ENCODE measurements around the gene GBGT1.
A peak's percentile ranks its signal among the peaks of the same experiment; 100 is the strongest.
"Not testable (repeated sequence)": the region's sequence is repeated elsewhere in the genome, so short reads cannot be mapped to it uniquely, and the experiment has no call there.

GBGT1 gene

GRCh38 chr9:133163504-133164172 is at the start of gene GBGT1:
GBGT1 (minus strand) TSS chr9:133163914; CDS start chr9:133162412, 1,502 bp downstream.
- DNase-seq, result peak in 8 of 14 donors; percentile 11 to 67 (median 37)

- no peak for DNase-seq
Measured at GRCh38 chr9:133210609-133211008, 46.9 kb upstream of the GBGT1 start.

GRCh38 chr9:133210202-133210532 is 46.5 kb upstream of the GBGT1 start:
- no peak for DNase-seq

GRCh38 chr9:133209327-133210201 is 45.9 kb upstream of the GBGT1 start:
- DNase-seq, result not testable (repeated sequence)

GRCh38 chr9:133208880-133209300 is 45.2 kb upstream of the GBGT1 start, which contains the start of gene OBP2B:
OBP2B (minus strand) TSS chr9:133209250; CDS start chr9:133209199, 51 bp downstream.
- not testable (repeated sequence) for DNase-seq

- not testable (repeated sequence) for DNase-seq
Measured at GRCh38 chr9:133208171-133208879, 44.6 kb upstream of the GBGT1 start.

- no peak for DNase-seq
Measured at GRCh38 chr9:133207540-133208170, 43.9 kb upstream of the GBGT1 start.

GRCh38 chr9:133207021-133207531 is 43.4 kb upstream of the GBGT1 start:
- no peak for DNase-seq

GRCh38 chr9:133205996-133206931 is 42.5 kb upstream of the GBGT1 start:
- DNase-seq, result no peak

GRCh38 chr9:133205481-133205887 is 41.8 kb upstream of the GBGT1 start:
- not testable (repeated sequence) for DNase-seq

- DNase-seq, result no peak
Measured at GRCh38 chr9:133204993-133205336, 41.3 kb upstream of the GBGT1 start.

- DNase-seq, result no peak
Measured at GRCh38 chr9:133204335-133204992, 40.8 kb upstream of the GBGT1 start.

GRCh38 chr9:133203506-133204075 is 39.9 kb upstream of the GBGT1 start:
- DNase-seq, result no peak

- DNase-seq, result no peak
Measured at GRCh38 chr9:133202688-133203453, 39.2 kb upstream of the GBGT1 start.

- DNase-seq, result no peak
Measured at GRCh38 chr9:133202145-133202513, 38.4 kb upstream of the GBGT1 start.

GRCh38 chr9:133201424-133202144 is 37.9 kb upstream of the GBGT1 start:
- DNase-seq, result no peak

- DNase-seq, result no peak
Measured at GRCh38 chr9:133200631-133201030, 36.9 kb upstream of the GBGT1 start.

- DNase-seq, result peak in 2 of 14 donors; percentile 8 to 12
Measured at GRCh38 chr9:133199648-133200321, 36.1 kb upstream of the GBGT1 start.
